ACHN (cell line): ENCODE measurements around the gene IL17RB.

Experiments
- DNase-seq: peaks from one replicate; pipeline ENCODE4 v3.0.0-alpha.2; 2015
- in situ Hi-C: cut with HindIII; loops from 2 replicates; pipeline ENCODE4 v1.10.0; 2017; ENCODE audit warnings: low sequenced_read_pairs, low pct_ligation_motif_present, low pct_unique_long_range_greater_than_20kb

The IL17RB gene

DNA sequence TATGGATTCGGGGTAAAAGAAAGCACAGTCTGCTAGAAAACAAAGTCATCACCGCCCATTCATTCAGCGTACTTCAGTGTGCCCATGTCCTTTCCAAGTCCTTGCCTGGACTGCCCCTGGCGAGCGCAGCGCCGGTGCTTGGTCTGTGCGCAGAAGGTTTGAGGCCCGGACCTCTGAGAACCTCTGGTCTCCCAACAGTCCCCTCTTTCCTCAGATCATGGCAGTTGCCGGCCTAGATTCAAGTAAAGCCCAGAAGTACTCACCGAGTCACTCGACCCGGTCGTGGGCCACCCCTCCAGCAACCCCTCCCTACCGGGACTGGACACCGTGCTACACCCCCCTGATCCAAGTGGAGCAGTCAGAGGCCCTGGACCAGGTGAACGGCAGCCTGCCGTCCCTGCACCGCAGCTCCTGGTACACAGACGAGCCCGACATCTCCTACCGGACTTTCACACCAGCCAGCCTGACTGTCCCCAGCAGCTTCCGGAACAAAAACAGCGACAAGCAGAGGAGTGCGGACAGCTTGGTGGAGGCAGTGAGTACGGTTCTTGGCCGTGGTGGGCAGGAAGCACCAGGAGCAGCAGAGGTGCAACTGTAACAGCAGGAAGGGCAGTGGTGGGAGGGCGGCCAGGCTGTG lies 36.5 kb upstream of the IL17RB start:
- DNase-seq: no peak
- in situ Hi-C loops: no loop called here

DNA sequence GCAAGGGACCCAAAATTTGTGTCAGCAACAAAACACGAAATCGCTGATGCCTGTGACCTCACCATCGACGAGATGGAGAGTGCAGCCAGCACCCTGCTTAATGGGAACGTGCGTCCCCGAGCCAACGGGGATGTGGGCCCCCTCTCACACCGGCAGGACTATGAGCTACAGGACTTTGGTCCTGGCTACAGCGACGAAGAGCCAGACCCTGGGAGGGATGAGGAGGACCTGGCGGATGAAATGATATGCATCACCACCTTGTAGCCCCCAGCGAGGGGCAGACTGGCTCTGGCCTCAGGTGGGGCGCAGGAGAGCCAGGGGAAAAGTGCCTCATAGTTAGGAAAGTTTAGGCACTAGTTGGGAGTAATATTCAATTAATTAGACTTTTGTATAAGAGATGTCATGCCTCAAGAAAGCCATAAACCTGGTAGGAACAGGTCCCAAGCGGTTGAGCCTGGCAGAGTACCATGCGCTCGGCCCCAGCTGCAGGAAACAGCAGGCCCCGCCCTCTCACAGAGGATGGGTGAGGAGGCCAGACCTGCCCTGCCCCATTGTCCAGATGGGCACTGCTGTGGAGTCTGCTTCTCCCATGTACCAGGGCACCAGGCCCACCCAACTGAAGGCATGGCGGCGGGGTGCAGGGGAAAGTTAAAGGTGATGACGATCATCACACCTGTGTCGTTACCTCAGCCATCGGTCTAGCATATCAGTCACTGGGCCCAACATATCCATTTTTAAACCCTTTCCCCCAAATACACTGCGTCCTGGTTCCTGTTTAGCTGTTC lies 35.0 kb upstream of the IL17RB start:
- no peak for DNase-seq
- in situ Hi-C loops: no loop called here

DNA sequence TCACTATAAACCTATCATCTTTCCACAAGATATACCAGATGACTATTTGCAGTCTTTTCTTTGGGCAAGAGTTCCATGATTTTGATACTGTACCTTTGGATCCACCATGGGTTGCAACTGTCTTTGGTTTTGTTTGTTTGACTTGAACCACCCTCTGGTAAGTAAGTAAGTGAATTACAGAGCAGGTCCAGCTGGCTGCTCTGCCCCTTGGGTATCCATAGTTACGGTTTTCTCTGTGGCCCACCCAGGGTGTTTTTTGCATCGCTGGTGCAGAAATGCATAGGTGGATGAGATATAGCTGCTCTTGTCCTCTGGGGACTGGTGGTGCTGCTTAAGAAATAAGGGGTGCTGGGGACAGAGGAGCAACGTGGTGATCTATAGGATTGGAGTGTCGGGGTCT lies 33.9 kb upstream of the IL17RB start:
- in situ Hi-C loops: no loop called here
- DNase-seq: no peak

DNA sequence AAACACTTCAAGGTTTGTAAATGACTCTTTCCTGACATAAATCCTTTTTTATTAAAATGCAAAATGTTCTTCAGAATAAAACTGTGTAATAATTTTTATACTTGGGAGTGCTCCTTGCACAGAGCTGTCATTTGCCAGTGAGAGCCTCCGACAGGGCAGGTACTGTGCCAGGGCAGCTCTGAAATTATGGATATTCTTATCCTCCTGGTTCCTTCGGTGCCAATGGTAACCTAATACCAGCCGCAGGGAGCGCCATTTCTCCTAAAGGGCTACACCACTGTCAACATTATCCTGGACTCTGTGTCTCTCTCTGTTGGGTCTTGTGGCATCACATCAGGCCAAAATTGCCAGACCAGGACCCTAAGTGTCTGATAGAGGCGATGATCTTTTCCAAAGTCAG lies 33.1 kb upstream of the IL17RB start:
- in situ Hi-C loops: no loop called here
- DNase-seq: no peak

DNA sequence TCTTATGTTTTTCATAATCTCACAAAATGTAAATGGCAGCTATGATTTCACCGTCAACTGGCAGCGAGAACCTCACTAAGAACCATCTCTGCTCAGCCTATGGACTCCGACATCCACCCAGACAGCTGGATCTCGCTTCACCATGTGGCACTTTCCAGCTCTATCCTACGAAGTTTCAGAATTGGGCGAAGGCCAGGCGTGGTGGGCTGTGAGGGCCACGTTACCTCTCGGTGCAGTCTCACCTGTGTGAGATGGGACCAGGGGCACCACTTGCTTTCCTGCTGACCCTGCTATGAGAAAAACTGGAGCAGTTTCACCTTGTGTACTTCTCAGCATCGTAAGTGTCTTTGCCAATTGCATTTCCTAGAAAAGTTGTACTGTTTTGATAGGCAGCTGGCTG lies 32.5 kb upstream of the IL17RB start:
- no peak for DNase-seq
- in situ Hi-C loops: no loop called here

DNA sequence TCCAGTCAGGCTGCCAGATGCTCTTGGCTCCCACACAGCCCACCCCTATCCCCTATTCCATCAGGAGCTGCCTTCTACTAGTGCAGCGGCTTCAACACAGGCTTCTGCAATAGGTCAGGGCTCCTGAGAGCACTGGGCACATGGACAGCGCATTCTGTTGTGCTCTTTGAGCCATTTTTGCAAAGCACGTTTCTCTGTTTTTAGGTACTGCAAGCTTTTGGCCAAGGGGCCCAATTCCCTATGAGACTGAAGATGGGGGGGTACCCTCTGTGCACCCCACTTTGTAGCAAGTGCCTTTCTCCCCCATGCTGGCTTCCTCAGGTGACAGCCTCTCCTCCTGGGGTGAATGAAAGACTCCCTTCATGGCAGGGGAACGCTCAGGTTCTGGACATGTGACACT lies 31.3 kb upstream of the IL17RB start:
- in situ Hi-C loops: no loop called here
- no peak for DNase-seq

DNA sequence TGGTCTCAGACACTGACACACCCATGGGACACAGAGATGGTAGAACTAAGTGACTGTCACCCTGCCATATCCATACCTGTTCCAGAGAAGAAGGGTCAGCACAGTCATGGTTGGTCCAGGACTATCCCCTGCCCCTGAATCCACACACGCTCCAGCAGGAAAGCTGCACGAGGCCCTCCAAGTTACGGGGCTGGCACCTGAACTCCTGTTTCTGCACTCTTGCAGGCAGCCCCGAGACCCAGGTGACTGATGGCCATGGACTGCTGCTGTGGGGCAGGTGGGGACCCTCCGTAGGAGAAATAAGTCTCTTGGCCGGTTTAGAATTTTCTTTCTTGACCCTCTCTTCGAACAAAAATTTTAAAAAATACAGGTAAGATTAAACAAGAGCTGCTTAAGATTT lies 30.7 kb upstream of the IL17RB start:
- DNase-seq: no peak
- in situ Hi-C loops: no loop called here

DNA sequence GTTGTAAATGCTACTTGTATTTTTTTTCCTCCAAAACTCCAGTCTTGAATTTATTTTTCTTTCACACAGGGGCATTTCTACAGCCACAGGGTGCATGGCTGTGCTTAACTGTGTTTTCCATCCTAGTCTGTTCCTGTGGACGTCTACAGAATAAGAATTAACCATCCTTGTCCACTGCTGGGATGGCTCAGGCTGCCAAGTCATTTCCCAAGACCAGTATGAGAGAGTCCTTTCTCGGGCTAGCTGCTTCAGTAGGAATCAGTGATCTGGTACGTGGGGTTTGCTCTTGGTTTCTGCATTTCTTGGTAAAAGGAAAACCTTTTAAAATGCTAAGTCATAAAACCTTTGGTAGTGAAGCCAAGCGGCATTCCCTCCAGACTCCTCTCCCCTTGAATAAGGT lies 29.9 kb upstream of the IL17RB start:
- DNase-seq: no peak

DNA sequence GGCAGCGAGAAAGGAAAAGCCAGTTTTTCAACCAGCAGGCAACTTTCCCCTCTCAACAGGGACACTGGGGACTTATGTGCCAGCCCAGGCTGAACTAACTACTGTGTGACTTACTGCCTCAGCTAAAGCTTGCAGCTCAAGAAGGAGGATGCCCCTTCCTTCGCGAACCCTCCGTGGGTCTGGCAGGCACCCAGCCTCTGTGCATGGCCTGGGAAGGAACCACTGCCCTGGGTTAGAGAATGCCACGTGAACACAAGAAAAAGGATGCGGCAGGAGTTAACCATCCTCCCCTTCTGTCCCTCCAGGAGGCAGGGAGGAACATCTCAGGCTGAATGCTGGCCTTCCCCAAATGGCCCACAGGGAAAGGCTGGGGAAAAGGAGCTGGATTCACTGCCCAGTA lies 29.2 kb upstream of the IL17RB start:
- DNase-seq: no peak
- in situ Hi-C loops: no loop called here

More for the DNA sequence above, 29.9 kb upstream of the IL17RB start:
- in situ Hi-C loops: no loop called here

DNA sequence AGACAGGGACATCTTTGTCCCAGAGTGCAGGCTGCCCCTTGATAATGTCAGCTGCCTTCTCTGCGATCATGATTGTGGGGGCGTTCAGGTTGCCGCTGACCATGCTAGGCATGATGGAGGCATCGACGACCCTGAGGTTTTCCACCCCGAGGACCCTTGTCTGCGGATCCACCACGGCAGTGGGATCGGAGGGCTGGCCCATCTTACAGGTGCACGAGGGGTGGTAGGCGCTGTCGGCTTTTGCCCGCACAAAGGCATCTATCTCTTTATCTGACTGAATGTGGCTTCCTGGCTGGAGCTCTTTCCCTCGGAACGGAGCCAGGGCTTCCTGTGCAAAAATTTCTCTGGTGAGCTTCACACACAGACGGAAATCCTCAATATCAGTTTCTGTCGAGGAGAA lies 28.6 kb upstream of the IL17RB start:
- no peak for DNase-seq
- in situ Hi-C loops: no loop called here

DNA sequence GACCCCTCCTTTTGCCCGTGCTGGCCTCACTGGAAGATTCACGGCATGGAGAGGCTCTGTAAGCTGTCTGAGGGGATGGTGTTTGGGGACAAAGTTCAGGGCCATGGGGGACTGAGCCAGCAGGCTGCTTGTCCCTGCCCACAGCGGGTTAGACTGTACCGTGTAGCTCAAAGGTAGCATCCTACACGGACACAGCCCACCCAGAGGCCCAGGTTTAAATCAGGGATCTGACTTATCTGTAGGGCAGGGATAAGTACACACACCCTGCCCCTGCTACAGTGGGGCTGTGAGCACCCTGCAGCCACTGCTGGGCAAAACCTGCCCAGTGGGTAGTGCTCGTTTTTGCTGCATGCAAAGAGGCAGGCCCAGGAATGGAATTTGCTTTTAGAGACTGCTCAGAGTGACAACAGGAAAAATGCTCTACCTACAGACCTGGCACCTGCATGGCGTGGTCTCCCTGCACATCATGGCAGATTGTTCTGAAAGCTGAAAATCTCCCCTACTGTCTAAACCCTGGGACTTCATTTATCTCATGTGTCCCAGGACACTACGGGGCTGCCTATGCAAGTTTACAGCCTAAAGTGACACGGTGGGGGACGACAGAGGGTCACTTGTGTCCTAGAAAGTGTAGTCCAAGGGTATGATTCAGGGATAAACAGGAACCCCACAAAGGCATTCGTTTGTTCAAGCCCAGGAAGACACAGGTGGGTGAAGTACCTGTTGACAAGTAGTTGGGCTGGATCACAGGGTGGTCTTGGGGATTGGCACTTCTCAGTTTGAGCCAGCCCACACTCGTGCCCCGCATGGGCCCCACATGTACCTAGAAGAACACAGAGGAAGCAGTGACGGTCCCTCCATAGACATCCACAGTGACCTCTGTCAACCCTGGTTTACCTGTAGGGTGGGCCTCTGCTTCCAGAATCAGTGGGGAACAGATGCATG lies 27.9 kb upstream of the IL17RB start:
- in situ Hi-C loops: no loop called here
- no peak for DNase-seq

DNA sequence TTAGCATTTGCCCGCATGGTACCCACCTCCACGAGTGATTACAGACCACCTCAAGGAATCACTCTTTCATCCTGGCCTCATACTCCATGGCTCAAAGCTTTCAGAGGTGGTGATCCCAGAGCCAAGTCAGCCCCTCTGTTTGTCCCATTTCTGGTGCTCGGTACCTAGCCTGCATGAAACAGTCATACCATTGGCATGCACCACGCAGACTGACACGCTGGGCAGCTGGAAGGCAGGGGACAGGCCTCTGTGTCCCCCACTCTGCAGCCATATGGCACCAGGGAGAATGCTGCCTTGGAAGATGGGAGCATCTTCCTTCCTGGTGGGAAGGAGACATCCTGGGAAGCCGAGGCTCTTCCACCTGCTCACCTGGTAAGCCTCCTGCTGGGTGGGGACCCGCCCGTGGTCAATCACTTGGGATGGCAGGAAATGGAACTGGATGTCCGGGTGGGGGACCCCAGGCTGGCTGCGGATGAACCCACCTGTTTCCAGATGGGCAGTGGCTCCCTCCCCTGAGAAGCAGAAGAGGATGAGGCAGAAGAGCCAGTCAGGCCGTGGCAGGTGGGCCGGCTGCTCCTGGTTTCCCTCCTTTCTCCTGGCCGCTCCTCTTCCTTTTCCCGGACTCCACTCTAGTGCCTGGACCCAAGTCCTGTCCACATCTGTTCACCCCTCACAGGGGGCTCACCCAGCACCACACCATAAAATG lies 27.1 kb upstream of the IL17RB start:
- in situ Hi-C loops: no loop called here
- no peak for DNase-seq

DNA sequence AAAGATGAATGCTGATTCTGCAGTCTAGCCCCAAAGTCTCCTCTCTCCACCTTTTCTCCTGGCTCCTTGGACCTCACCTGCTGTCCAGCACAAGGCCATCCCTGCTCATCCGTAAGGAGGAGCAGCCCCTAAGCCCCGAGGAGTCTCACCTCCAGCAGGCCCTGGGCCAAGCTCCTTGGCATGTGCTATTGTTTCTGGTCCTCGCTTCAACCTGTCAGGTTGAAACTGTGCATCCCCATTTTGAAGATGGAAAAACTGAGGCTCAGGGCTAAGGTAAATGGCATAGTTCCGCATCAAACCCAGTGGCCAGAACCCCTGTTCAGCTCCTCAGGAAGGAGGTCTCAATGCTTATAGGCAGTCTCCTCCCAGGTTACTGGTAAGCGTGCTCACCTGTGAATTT lies 26.3 kb upstream of the IL17RB start:
- in situ Hi-C loops: no loop called here
- DNase-seq: no peak

DNA sequence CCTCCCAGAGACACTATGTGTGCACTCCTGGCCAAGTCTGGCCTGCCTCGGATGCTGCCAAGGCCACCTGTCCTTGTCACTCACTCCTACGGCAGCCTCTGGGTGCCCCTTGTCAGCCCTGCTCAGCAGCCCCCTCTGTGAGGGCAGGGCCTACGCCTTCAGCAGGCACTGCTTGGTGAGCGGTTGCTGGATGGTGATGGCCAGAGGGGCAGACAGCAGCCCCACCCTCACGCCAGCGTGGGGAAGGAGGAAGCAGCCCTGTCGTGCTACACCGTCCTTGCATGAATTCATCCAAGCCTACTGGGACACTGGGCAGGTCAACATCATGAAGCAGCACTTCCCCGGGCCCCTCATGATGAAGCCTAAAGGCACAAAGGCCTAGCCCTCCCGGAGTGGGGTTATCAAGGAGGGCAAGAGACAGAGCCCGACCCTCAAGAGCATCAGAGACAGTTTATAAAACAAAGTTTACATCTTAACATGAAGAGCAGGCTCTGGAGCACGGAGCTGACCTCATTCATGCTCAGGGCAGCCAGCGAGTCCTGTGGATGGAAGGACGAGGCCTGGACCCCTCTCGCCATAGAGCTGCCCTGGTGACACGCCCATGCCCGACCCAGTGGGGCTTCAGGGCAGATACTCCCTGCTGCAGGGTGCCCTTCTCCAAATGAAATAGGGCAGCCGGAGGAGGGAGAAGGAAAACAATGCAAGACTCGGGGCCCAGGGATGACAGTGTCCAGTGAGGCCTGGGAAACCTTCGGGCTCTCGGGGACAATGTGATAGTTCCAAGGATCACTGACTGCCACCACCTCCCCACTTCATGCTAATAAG lies 25.4 kb upstream of the IL17RB start:
- in situ Hi-C loops: no loop called here
- DNase-seq: no peak

DNA sequence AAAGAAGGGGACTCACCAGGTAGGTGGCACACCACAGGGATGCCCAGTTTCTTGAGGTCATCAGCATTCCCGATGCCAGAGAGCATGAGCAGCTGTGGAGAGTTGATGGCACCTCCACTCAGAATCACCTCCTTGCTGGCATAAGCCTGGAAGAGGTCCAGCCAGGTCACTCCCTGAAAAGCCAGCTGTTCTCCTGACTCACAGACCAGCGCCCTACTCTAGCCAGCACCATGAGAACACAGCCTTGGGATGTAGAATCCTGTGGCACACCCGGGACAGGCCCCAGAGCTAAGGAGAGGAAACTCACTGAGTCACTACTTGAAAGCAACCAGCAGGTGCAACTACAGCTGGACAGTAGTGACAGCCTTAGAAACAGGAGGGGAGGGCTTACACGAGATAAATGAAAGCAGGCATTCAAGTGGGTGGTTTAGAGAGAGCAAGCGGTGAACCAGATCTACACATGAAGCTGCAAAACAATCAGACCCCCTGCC lies 24.7 kb upstream of the IL17RB start:
- no peak for DNase-seq

DNA sequence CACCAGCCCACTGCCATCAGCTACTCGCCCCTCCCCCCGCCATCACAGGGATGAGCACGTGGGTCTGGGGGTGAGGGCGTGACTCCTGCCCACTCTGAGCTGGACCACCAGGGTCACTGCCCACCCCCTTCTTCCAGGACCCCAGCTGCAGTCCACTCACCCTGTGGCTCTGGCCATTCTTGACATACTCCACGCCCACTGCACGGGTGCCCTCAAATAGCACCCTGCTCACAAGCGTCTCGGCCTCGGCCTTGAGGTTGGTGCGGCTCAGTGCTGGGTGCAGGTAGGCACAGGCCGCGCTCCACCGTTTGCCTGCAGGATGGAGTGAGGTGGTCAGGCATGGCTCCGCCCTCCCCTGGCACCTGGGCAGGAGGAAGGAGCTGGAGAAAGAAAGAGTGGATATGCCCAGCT lies 24.0 kb upstream of the IL17RB start:
- DNase-seq: no peak
- in situ Hi-C loops: no loop called here

More for the DNA sequence above, 24.7 kb upstream of the IL17RB start:
- in situ Hi-C loops: no loop called here

DNA sequence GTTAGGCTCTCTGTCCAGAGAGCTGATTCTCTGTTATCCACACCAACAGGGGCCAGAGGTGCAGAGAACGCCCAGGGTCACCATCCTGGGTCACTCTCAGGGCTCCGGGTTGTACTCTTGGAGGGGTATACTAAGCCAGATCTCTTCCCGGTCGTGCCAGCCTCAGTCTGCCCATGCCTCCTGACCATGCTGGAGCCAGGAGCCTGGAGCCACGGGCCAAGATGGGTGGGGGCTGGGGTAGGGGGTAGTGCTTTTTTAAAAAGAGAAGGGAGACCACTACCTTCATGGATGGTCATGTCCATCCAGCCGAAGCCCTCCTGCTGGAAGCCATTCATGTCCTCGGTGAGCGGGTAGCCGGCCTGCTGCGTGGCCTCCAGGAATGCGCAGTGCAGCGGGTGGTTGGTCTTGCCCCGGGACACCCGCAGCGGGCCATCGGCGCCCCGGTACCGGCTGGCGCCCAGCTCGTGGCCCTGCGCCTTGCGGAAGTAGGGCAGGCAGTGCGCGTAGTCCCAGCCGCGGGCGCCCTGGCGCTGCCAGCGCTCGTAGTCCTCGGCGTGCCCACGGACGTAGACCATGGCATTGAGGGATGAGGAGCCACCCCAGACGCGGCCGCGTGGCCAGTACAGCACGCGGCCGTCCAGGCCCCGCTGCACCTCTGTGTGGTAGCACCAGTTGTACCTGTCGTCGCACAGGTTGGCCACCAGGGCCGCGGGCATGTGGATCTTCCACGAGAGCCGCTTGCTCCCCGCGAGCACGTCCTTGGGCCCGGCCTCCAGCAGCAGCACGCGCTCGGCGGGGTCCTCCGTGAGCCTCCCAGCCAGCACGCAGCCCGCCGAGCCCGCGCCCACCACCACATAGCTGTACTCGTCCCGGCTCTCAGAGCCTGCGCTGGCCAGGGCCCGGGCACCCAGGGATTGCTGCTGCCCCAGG lies 23.1 kb upstream of the IL17RB start:
- in situ Hi-C loops: no loop called here
- DNase-seq: no peak
